Panc1 (cell line): Measurements from ENCODE around the gene PLXNC1. TPM values are rescaled to one million over a fixed set of nuclear protein-coding genes. Genes with fewer than 3 reads are reported as not detected.

Experiments
- ATAC-seq: fragments of 200-7000 bp; cut with Tn5 transposase; 2 replicates; pipeline ENCODE4 v1.9.1; 2020; ENCODE audit warnings: mild to moderate bottlenecking, moderate library complexity
- BruUV-seq: library from RNA; stranded (reverse); fragments of 400-500 nt; replicated peaks from 2 replicates; lab custom pipeline; 2021; lab: Mats Ljungman, UMichigan
- CTCF ChIA-PET: fragments of 300-600 bp; sonication (Branson Sonifier 250); formaldehyde crosslinking; loops from one replicate; lab custom pipeline; 2022; ENCODE audit warnings: antibody characterized with exemption; lab: Charles Lee
- POLR2A ChIA-PET: fragments of 300-600 bp; sonication (Branson Sonifier 250); formaldehyde crosslinking; loops from one replicate; lab custom pipeline; 2022; ENCODE audit warnings: antibody characterized with exemption; lab: Charles Lee
- DNase-seq: peaks from one replicate; pipeline ENCODE4 v3.0.0-alpha.2; 2010; ENCODE audit warnings: low read depth, low spot score
- H3K27ac ChIP-seq: 2 replicates; pipeline ENCODE4 v1.5.1; 2011; ENCODE audit warnings: mild to moderate bottlenecking, low read length, inconsistent platforms
- H3K27me3 ChIP-seq: fragments of 200-500 bp; sonication (Bioruptor generic); 2 replicates; pipeline ENCODE4 v1.6.0; 2014; ENCODE audit warnings: low read length, inconsistent platforms; ENCODE audit not compliant: control insufficient read depth, insufficient read depth
- H3K36me3 ChIP-seq: fragments of 200-500 bp; sonication (Bioruptor generic); 2 replicates; pipeline ENCODE4 v1.5.1; 2014; ENCODE audit warnings: inconsistent platforms, mild to moderate bottlenecking, low read length, moderate library complexity; ENCODE audit not compliant: control insufficient read depth, insufficient read depth
- H3K4me1 ChIP-seq: 2 replicates; pipeline ENCODE4 v1.5.1; 2011; ENCODE audit warnings: inconsistent platforms, mild to moderate bottlenecking, low read length, moderate library complexity; ENCODE audit not compliant: control insufficient read depth, insufficient read depth
- H3K4me3 ChIP-seq, 2 experiments: 2 replicates each; pipeline ENCODE4 v1.5.1; 2011 to 2012; ENCODE audit warnings: low read depth in 2 of 2, low read length in 2 of 2, mild to moderate bottlenecking in 2 of 2, inconsistent platforms in 1 of 2, moderate library complexity in 1 of 2
- H3K9me3 ChIP-seq: fragments of 200-500 bp; sonication (Bioruptor generic); 2 replicates; pipeline ENCODE4 v1.5.1; 2014; ENCODE audit warnings: low read depth, mild to moderate bottlenecking, inconsistent platforms, low read length, moderate library complexity; ENCODE audit not compliant: control insufficient read depth, insufficient read depth
- POLR2AphosphoS5 ChIP-seq: IDR thresholded peaks from 2 replicates; pipeline ENCODE4 v1.6.1; 2012; ENCODE audit warnings: mild to moderate bottlenecking, low read depth, low read length, moderate library complexity
- REST ChIP-seq, 2 experiments: IDR thresholded peaks; 2 replicates each; pipeline ENCODE4 v1.6.1; 2011 to 2012; ENCODE audit warnings: low read depth in 2 of 2, control low read depth in 1 of 2, low read length in 1 of 2, mild to moderate bottlenecking in 1 of 2, moderate library complexity in 1 of 2; ENCODE audit not compliant: insufficient read depth in 1 of 2
- SIN3A ChIP-seq: IDR thresholded peaks from 2 replicates; pipeline ENCODE4 v1.6.1; 2012; ENCODE audit warnings: low read depth, mild to moderate bottlenecking, low read length, moderate library complexity, borderline replicate concordance; ENCODE audit not compliant: insufficient read depth
- TCF7L2 ChIP-seq: IDR thresholded peaks from 2 replicates; pipeline ENCODE4 v1.6.1; 2011; ENCODE audit warnings: mild to moderate bottlenecking, low read depth, low read length, inconsistent platforms
- in situ Hi-C: cut with HindIII; loops from 2 replicates; pipeline ENCODE4 v1.10.0; 2016; ENCODE audit warnings: low sequenced_read_pairs, low pct_unique_long_range_greater_than_20kb
- intact Hi-C: fragments of 100-400 bp; cut with micrococcal nuclease; formaldehyde crosslinking; loops from one replicate; pipeline ENCODE4 v1.10.0; 2022; ENCODE audit not compliant: unreplicated experiment
- total RNA-seq: library from RNA; stranded (reverse); gene quantifications from one replicate; pipeline ENCODE4 v1.2.1, GENCODE V29; 2021; ENCODE audit not compliant: unreplicated experiment
- TF ChIP-seq, protein P1 (sequence below): fragments of 450-650 bp; IDR thresholded peaks from 2 replicates; pipeline ENCODE4 v1.5.1; 2017; ENCODE audit warnings: mild to moderate bottlenecking

The PLXNC1 gene
- total RNA-seq, 1 experiment from 2014 or later: 0.57 TPM

DNA sequence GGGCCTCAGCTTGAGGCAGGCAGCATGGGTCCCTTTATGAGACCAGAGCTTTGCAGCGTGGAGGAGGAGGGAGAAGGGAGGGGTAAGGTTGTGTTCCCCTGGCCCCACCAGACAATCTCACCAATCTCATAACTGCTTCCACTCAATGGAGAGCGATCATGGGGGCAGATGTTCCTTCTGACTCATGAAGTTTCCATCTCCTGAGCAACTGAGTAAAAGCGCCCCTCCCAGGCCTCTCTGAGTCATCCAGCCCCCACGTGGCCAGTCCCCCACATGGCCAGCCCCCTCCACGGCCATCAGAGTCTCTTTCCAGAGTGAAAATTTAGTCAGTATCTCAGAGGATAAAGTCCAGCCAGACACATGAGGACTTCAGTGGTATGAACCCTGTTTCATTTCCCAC, 39.2 kb upstream of the PLXNC1 start:
- intact Hi-C loops: loop anchor here (10.0 kb wide), 1 partner anchor 684 kb away; no protein-coding TSS in a partner anchor
- no peak for ATAC-seq
- BruUV-seq: no TSS peak

DNA sequence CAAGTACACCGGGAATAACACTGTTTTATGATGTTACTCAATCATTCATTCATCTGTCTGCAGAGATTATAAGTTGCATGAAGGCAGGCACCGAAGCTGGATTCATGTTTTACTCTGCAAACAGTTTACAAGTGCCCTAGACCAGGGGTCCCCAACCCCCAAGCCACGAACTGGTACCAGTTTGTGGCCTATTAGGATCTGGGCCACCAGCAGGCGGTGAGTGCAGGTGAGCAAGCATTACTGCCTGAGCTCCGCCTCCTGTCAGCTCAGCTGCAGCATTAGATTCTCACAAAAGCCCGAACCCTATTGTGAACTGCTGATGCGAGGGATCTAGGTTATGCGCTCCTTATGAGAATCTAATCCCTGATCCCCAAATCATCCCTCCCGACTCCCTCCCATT, 38.1 kb upstream of the PLXNC1 start:
- H3K27ac ChIP-seq: no peak overlapping the region
- no peaks in the 10 kb centered on the region for H3K36me3 ChIP-seq
- no peaks in the 10 kb centered on the region for H3K4me1 ChIP-seq
- no peaks in the 10 kb centered on the region for H3K9me3 ChIP-seq
- DNase-seq (no peak), ATAC-seq (no peak)
- TF ChIP-seq, protein P1, sequence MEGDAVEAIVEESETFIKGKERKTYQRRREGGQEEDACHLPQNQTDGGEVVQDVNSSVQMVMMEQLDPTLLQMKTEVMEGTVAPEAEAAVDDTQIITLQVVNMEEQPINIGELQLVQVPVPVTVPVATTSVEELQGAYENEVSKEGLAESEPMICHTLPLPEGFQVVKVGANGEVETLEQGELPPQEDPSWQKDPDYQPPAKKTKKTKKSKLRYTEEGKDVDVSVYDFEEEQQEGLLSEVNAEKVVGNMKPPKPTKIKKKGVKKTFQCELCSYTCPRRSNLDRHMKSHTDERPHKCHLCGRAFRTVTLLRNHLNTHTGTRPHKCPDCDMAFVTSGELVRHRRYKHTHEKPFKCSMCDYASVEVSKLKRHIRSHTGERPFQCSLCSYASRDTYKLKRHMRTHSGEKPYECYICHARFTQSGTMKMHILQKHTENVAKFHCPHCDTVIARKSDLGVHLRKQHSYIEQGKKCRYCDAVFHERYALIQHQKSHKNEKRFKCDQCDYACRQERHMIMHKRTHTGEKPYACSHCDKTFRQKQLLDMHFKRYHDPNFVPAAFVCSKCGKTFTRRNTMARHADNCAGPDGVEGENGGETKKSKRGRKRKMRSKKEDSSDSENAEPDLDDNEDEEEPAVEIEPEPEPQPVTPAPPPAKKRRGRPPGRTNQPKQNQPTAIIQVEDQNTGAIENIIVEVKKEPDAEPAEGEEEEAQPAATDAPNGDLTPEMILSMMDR: no peak
- TF ChIP-seq REST (IDR thresholded peaks at IDR 0.05; ENCODE audit: insufficient read depth in 1 of 2, low read depth in 2 of 2, low read length in 1 of 2) (no peak), SIN3A (no peak), TCF7L2 (no peak), POLR2AphosphoS5 (no peak)
- in situ Hi-C loops: no loop called here
- CTCF ChIA-PET: no interaction called here
- POLR2A ChIA-PET: no interaction called here
- BruUV-seq: no TSS peak
- no peak overlapping the region for H3K4me3 ChIP-seq
- H3K27me3 ChIP-seq: no peaks in the 10 kb centered on the region
- intact Hi-C loops: no loop called here

More for the DNA sequence above, 39.2 kb upstream of the PLXNC1 start:
- Histone ChIP-seq H3K9me3 (no peaks in the 10 kb centered on the region), H3K4me1 (no peaks in the 10 kb centered on the region), H3K36me3 (no peaks in the 10 kb centered on the region), H3K4me3 (no peak overlapping the region), H3K27ac (no peak overlapping the region), H3K27me3 (no peaks in the 10 kb centered on the region)
- DNase-seq: no peak
- TF ChIP-seq TCF7L2: no peak
- TF ChIP-seq REST (IDR thresholded peaks at IDR 0.05; ENCODE audit: insufficient read depth in 1 of 2, low read depth in 2 of 2, low read length in 1 of 2): no peak
- no peak for TF ChIP-seq POLR2AphosphoS5
- TF ChIP-seq, protein P1: no peak
- TF ChIP-seq SIN3A: no peak
- in situ Hi-C loops: no loop called here
- CTCF ChIA-PET: no interaction called here
- POLR2A ChIA-PET: no interaction called here
